Measurements from ENCODE around the gene TLCD3A.
"Not testable (repeated sequence)": the region's sequence is repeated elsewhere in the genome, so short reads cannot be mapped to it uniquely, and the experiment has no call there.

TLCD3A gene

DNA sequence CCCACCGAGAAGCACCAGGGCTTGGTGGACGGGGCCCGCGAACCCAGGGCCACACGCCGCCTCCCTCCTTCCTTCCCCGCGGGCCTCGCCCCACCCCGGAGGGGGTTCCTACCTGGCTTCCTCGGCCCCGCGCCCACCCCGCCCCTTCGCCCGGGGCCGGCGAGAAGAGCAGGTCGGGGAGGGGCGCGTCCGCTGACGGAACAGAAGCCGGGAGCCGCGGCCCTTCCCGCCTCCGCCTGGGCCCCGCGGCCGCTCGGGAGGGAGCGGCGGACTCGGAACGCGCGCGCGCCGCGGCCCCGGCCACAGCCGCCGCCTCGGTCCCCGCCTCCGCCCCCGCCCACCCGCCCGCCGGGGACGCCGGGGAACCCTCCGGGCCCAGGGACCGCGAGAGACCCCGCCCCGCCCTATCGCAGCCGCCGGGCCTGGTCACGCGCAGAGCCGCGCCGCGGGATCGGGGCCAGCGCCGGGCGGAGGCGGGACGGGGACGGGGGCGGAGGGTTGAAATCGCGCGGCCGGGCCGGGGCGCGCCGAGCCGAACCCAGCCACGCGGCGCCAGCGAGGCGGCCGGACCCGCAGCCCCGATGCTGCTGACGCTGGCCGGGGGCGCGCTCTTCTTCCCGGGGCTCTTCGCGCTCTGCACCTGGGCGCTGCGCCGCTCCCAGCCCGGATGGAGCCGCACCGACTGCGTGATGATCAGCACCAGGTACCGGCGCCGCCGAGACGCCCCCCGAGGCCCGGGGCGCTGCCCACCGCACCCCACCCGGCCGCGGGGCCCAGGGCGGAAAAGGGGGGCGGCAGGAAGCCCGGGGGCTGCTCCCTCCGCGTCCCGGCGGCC, at the start of gene TLCD3A:
TSS of gene TLCD3A (plus strand) at position 530 of the 835 bp plus-strand sequence. CDS start at position 582, 52 bp downstream.
- no peak for DNase-seq (ENCODE audit: low read depth)

DNA sequence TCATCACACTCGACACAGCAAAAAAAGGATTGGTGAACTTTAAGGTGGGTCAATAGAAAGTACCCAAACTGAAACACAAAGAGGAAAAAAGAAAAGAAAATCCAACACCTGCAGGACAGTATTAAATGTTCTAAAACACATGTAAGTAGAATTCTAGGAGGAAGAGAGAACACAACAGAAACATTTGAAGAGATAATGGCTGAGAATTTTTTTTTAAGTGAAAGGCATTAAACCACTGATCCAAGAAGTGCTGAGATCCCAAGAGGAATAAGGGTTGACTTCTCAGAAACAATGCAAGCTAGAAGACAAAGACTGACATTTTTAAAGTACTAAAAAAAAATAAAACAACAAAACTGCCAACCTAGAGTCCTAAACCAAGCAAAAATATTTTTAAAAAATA, 49.4 kb upstream of the TLCD3A start:
- no peak for DNase-seq (ENCODE audit: low read depth)

DNA sequence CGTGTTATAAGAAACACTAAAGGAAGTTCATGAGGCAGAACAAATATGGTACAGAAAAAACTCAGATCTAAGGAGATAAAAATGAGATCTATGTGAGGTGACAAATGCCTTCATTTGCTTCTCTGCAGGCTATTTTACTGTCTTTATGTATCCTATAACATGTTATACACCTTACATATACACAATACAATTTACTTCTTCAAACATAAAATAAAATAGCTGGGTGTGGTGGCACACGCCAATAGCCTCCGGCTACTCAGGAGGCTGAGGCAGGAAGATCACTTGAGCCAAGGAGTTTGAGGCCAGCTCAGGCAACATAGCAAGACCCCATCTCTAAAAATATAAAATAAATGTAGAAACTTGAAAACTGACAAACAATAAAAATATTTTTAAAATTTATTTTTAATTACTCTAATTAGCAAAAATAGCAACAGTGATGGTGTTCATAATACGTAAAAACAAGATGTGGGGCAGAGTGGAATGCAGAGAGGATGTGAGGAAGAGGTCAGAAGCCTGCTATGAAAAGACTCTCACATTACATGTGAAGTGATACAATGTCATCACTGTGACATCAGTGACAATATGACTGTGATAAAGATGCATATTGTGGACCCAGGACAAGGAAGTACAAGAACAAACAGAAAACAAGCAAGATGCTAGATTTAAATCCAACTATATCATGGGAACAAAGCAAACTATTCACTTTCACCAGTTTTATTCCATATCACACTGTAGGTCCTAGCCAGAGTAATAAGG, 48.7 kb upstream of the TLCD3A start:
- DNase-seq (ENCODE audit: low read depth): no peak

DNA sequence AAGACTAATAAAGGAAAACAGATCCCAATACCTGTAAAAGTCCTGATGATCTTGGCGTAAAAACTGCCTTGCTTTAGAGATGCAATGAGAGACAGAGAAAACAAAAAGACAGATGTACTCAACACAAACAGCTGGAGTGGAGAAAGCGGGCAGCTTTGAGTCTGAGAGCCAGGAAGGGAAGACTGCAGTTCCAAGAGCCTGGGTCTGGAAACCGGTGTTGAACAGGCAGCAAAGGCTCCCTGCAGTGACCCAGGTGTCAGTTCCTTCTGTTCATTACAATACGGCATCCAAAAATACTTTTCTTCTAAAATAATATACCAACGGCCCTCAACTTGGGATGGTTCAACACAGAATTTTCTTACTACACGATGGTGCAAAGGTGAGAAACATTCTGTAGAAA, 47.4 kb upstream of the TLCD3A start:
- no peak for DNase-seq (ENCODE audit: low read depth)

DNA sequence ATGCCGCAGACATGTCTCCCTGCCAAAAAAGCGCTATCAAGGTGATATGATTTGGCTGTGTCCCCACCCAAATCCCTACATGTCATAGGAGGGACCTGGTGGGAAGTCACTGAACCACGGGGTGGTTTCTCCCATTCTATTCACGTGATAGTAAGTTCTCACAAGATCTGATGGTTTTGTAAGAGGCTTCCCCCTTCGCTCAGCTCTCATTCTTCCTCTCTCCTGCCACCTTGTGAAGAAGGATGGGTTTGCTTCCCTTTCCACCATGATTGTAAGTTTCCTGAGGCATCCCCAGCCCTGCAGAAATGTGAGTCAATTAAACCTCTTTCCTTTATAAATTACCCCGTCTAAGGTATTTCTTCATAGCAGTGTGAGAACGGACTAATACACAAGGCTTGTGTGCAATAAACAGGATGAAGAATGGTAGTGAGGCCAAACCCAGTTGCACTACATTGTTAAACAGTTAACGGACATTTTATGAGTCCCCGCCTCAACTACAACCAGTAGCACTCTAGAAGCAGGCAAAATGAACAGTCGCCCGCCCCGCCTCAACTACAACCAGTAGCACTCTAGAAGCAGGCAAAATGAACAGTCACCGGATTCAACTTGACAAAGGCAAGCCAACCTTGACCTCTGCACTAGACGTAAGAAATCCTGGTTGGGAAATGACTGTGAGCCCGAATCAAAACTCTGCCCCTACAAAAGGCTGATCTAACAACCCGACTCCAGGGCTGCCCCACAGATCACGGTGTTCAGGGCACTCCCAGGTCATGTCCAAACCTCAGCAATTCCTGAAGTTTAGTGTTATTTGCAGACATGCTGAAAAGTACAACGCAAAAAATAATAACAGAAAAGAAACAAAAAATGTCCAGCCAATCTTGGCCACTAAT, 44.1 kb upstream of the TLCD3A start:
- DNase-seq (ENCODE audit: low read depth): no peak

DNA sequence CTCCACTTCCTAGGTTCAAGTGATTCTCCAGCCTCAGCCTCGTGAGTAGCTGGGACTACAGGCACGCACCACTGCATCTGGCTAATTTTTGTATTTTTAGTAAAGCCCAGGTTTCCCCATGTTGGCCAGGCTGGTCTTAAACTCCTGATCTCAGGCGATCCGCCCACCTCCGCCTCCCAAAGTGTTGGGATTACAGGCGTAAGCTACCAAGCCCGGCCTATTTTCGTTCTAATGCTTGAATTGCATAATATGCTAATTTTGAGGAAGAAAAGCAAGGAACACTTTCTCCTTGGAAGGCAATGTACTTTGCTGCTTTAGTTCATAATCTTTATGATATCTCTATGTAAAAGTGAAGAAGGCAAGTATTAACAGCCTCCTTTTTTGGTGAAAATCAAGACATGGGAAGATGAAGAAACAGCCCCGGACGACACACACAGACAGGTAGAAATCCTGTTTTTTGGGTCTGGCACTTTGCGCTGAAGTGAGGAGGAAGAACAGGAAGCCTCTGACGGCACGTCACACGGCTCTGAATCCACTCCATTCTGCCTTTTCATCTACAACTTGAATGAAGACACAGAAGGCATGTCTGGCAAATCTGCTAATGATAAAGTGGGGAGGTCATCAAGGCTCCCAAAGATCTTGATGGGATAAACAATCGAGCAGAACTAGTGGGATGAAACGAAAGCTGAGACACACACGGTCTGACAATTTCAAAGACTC, 42.7 kb upstream of the TLCD3A start:
- DNase-seq (ENCODE audit: low read depth): no peak

DNA sequence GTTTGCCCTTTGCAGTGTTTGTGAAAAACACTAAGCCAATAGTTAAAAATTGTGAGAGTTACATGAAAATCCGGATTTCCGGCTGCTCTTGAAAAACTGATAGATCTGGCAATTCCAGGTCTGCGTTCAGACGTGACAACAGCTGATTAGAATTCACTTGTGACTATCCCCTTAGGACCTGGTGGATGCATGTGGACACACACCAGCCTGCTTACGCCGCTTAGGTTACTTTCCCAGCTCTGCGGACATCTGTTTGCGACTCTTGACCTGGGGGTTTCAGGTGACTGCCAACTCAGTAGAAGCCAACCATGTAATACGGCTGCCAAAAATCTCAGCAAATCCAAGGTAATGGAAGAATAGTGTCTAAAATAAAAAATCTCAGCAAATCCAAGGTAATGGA, 42.0 kb upstream of the TLCD3A start:
- no peak for DNase-seq (ENCODE audit: low read depth)

DNA sequence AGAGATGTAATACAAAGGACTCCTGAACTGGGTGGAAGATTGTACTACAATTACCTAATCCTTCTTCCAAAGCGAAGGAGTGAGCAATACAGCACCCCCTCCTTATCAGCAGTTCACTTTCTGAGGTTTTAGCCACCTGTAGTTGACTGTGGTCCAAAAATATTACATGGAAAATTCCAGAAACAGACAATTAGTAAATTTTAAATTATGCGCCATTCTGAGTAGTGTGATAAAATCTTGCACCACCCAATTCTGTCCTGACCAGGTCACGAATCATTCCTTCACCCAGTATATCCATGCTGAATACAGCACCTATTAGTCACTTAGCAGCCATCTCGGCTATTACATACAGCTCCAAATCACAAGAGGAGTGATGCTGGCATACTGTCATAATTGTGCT, 41.0 kb upstream of the TLCD3A start:
- no peak for DNase-seq (ENCODE audit: low read depth)

DNA sequence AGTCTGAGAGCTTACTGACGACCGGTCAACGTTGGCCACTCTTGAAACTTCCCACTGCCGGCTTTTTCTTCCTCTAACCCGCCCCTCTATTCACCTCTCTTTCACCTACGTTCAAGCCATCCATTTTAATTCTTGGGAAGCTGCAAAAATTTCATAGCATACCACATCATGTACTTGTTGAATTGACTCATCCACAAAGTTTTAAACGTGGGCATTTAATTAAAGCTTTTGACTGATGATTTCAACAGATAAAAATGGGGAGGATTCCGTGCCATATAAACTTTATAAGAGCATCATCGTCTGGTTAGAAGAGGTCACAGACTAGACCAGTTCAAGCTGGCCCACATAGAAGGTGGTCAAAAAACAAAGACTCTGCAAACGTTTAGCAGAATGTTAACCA, 40.3 kb upstream of the TLCD3A start:
- no peak for DNase-seq (ENCODE audit: low read depth)

DNA sequence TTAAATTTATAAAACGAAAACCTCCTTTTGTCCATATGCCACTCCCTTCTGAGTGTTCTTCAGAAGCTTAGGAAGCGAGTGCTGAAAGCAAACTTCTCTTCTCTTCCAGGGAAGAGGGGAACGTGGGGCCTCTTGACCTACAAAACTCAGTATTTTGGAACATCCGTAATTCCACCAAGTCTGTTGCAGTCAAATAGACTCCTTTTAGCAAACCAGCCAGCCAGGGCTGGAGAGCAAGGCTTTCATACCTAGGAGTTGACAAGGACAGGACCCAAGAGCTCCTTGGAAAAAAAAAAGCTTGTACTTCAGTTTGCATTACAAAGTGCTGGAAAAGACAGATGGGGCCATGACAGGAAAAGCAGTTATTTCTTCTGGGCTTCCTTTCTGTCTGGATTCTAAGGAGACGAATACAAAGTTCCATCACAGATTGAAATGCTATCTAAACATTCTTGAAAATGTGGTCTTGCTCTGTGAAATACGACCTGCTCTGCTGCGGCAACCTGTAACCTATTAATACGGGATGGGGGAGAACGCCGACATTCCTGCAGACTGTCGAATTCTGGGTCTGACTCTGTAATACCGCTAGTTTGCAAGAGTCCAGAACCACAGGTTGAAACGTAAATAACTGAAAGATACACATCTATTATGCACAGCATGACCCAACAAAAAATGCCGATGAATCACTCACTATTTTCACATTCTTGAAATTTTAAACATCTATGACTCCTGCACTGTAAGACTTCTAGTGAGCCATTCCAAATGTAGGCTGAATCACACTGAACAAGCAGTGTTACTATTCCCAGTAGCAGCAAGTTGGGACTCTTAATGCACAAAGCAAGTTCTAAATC, 38.4 kb upstream of the TLCD3A start:
- DNase-seq (ENCODE audit: low read depth): no peak

DNA sequence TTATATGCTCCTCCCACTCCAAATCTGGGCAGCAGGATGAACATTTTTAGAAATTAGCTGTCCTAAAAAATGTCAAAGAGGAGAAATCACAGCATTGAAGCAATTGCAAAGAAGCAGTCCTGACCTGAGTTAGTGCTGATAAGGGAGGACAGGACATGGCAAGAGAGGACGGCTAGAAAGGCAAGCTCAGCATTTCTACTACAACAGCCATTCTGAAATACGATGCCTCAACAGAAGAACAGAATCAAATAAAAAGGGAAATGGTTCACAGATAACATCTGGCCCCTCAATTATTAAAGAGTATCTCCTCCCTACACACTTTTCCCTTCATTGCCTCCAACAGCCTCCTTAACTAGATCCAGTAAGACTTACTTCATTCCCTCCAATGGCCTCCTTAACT, 36.0 kb upstream of the TLCD3A start:
- no peak for DNase-seq (ENCODE audit: low read depth)

DNA sequence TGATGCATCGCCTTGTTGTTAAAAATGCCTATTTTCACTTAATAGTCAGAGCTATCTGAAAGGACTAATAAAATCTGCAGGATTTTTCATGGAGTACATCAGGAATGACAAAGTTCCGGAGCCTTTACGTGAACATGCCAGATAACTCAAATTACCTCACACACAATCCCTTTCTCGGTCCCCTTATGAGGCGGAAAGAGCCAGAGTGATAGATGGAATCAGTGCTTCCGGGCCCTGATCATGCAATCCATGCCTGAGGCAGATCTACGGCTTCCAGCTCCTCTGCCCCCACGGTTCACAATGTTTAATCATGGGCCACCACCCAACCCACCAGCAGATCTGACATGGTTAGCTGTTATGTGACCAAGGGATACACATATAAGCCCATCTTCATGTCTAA, 34.7 kb upstream of the TLCD3A start:
- no peak for DNase-seq (ENCODE audit: low read depth)

DNA sequence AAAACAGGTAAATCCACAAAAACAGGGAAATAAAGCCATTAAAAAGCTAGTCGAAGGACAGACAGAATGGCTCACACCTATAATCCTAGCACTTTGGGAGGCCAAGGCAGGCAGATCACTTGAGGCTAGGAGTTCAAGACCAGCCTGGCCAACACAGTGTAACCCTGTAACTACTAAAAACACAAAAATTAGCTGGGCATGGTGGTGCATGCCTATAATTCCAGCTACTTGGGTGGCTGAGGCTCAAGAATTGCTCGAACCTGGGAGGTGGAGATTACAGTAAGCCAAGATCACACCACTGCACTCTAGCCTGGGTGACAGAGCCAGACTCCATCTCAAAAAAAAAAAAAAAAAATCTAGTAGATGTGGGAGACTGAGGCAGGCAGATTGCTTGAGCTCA, 34.3 kb upstream of the TLCD3A start:
- not testable (repeated sequence) for DNase-seq (ENCODE audit: low read depth)

DNA sequence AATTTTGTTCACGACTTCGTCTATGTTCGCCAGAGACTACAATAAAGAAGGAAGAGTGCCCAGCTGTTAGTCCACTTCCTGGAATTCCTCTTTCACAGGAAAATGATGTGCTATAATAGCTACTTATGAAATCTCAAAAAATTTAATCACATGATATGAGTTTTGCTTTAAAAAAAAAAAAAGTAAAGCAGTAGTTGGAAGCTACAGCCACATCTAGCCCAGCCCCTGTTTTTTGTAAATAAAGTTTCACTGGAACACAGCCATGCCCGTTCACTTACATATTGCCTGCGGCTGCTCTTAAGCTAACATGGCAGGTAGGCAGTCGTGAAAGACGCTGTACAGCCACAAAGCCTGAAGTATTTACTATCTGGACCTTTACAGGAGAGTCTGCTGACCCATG, 33.1 kb upstream of the TLCD3A start:
- DNase-seq (ENCODE audit: low read depth): no peak

DNA sequence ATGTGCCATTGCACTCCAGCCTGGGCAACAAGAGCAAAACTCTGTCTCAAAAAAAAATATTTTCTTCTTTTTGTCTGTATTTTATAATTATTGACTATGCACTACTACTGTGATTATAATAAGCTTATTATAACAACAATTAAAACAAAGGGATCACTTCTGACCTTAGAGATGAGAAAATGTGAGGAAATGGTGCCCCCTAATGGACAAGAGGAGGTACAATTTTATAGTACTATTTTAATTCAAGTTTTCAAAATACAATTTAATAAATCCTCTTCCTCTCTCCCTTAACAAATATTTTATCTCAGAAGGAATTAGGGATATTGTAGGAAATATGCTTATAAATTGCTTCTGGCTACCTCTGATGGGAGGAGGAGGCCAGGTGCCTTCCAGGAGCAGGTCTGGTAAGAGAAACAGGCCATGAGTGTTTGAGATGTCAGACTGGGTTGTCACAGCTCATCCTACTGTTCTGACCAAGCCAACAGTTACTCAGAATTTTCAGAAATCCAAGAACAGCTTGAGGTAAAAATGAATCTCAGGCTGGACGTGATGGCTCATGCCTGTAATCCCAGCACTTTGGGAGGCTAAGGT, 31.8 kb upstream of the TLCD3A start:
- DNase-seq (ENCODE audit: low read depth): no peak

DNA sequence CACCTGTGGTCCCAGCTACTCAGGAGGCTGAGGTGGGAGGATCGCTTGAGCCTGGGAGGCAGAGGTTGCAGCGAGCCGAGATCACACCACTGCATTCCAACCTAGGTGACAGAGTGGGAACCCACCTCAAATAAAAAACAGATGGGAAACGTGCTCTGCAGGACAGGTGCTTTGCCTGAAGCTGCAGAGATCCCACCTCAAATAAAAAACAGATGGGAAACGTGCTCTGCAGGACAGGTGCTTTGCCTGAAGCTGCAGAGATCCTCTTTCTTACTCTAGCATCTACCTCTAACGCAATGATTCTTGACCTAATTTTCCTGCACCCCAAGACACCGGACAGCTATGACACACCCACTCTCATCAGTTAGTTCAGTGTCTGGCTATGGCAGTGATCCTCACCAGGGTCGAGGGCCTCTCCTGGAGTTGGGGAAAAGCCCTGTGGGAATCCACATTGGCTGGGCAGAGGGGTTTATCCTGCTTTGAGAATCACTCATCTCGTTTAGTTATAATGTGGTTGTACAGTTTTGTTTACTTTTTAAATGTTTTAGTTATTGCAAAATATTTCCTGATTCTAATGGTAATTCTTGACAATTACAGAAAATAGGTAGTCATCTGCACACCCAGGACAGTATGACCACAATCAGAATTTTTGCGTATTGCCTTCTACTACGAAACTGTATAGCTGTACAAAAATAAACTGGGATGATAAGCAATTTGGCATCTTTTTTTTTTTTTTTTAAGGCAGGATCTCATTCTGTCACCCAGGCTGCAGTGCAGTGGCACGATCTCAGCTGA, 29.1 kb upstream of the TLCD3A start:
- no peak for DNase-seq (ENCODE audit: low read depth)

DNA sequence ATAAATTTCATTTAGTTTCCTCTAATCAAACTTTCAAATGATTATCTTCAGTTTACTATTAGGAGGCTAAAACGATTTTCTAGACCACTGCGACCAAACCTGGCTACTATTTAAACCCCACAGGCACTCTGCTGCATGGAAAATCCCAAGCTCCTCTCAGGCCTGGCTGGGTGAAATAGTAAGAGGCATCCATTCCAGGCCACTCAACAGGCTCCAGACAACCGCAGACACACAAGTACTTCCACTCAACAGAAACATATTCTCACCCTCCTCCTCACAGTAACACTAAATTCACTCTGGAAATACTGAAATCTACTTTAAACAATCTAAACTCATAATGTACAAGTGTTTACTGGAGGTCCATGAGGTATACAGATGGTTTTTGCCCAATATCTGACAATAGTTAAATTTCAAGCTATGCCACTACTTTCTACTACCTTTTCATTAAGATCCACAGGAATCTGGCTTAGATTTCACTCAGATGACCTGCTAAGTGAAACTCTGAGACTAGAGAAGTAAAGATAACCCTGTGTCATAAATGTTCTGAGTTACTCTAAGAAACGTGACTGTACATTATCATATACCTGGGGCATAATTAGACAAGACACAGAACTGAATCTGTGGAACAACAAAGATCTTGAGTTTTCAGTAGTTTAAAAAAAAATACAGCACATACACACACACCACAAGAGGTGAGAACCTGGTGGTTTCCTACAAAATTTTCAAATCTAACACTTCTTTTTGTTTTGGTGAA, 28.1 kb upstream of the TLCD3A start:
- no peak for DNase-seq (ENCODE audit: low read depth)

DNA sequence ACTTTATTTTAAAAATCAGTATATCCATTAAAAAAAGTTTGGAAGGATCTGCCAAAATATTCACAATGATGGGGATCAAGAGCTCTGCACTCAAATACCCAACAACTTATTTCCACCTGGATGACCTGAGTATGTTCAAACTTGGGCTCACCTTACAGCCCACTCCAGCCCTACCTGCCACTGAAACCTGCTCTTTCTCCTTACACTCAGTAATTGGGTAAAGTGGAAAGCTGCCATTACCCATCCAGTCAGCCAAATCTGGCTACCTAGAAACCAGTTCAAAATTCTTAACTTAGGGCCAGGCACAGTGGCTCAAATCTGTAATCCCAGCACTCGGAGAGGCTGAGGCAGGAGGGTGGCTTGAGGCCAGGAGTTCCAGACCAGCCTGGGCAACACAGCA, 27.4 kb upstream of the TLCD3A start:
- no peak for DNase-seq (ENCODE audit: low read depth)

DNA sequence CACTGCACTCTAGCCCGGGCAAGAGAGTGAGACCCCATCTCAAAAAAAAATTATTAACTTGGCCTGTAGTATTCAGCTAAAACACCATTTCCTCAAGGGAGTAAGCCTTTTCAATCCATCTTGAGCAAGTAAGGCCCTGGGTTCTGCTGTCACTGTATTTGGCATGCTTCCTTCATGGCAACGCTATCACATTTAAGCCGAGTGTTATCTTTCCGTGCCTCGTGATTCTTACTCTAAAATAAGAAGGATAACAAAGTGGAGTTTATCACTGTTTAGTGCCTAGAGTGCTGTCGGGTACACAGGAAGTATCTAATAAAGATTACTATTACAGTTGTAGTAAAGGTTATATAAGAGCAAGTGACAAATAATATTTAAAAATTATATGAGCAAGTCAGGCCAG, 26.5 kb upstream of the TLCD3A start:
- DNase-seq (ENCODE audit: low read depth): no peak
